ENCODE measurements around the gene C17orf50.

- no peak for TF ChIP-seq CTCF (IDR thresholded peaks at IDR 0.05)
- no peak for TF ChIP-seq POLR2AphosphoS5 (IDR thresholded peaks at IDR 0.05)
Observed at GRCh38 chr17:35740216-35740615, 20.5 kb upstream of the C17orf50 start.

Measured in breast epithelium (tissue), 3 donors.